GM19397 (cell line): Measurements from ENCODE around the gene SLC25A42.
"Not testable (repeated sequence)": the region's sequence is repeated elsewhere in the genome, so short reads cannot be mapped to it uniquely, and the experiment has no call there.

Experiments
- ATAC-seq: cut with Tn5 transposase; IDR thresholded peaks from one replicate; pipeline ENCODE4 v1.9.1; 2021; ENCODE audit warnings: mild to moderate bottlenecking, moderate library complexity; ENCODE audit not compliant: unreplicated experiment

SLC25A42 gene

DNA sequence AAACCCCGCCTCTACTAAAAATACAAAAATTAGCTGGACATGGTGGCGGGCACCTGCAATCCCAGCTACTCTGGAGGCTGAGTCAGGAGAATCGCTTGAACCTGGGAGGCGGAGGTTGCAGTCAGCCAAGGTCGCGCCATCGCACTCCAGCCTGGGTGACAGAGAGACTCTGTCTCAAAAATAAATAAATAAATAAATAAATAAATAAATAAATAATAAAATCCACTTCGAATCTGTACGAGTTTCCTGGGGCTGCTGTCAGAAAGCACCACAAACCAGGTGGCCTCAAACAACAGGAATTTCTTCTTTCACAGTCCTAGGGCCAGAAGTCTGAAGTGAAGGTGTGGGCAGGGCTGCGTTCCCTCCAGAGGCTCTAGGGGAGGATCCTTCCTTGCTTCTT is 38.8 kb downstream of the SLC25A42 start:
- ATAC-seq = not testable (repeated sequence)

DNA sequence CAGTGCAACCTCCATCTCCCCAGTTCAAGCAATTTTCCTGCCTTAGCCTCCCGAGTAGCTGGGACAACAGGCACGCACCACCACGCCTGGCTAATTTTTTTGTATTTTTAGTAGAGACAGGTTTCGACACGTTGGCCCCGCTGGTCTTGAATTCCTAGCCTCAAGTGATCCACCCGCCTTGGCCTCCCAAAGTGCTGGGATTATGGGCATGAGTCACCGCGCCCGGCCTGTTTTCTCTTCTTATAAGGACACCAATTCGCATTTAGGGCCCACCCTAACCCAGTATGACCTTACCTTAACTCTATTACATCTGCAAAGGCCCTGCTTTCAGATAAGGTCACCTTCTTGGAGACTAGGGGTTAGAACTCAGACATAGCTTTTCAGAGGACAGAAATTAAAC is 39.4 kb downstream of the SLC25A42 start:
- ATAC-seq = no peak

DNA sequence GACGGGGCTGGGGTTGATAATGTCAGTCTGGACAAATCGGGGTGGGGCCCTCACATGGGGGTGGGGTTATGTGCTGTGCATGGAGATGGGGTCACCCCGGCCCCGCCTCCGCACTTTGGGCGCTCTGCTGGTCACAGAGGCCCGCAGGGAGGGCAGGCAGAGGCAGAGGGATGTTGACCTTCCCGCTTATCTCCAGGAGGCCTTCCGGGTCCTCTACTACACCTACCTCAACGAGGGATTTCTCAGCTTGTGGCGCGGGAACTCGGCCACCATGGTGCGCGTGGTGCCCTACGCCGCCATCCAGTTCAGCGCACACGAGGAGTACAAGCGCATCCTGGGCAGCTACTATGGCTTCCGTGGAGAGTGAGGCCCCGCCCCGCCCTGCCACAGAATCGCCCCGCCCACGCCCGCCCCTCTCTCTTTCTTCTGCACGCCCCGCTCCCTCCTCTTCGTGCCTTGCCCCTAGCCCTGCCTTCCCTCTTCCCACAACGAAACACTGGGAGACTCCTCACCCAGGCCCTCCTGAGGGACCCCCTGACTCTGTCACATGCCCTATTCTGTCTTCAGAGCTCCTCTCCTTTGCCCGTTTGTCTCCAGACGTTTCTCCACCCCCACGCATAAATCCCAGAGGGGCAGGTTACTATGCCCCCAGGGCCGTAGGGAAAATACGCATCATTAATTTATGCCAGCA is 41.7 kb downstream of the SLC25A42 start:
- ATAC-seq = no peak

DNA sequence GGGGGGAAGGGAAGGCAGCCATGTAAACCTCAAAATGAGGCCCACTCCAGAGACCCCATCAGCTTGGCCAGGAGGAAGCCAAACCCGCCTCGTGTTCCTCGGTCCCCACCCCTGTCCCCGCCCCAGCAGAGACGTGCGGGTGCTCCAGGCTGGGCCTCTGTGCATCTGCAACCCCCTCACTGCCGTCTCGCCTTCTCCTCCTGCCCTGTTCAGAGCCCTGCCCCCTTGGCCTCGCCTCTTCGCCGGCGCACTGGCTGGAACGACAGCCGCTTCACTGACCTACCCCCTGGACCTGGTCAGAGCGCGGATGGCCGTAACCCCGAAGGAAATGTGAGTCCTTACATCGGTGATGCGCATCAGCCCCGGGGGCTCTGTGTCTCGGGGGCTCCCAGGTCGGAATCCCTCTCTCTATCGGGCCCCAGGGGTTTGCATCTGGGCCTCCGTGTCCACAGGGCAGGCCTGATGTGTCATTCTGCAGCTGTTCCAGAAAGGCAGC is 42.3 kb downstream of the SLC25A42 start:
- no peak for ATAC-seq

DNA sequence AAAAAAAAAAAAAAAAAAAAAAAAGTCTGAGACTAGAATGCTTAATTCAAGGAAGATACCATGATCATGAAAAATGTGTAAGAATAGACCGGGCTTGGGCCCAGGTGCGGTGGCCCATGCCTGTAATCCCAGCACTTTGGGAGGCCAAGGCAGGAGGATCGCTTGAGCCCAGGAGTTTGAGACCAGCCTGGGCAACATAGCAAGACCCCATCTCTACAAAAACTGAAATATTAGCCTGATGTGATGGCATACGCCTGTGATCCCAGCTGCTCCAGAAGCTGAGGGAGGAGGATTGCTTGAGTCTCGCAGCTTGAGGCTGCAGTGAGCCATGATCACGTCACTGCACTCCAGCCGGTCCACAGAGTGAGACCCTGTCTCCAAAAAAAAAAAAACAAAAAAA is 43.1 kb downstream of the SLC25A42 start:
- ATAC-seq = not testable (repeated sequence)

DNA sequence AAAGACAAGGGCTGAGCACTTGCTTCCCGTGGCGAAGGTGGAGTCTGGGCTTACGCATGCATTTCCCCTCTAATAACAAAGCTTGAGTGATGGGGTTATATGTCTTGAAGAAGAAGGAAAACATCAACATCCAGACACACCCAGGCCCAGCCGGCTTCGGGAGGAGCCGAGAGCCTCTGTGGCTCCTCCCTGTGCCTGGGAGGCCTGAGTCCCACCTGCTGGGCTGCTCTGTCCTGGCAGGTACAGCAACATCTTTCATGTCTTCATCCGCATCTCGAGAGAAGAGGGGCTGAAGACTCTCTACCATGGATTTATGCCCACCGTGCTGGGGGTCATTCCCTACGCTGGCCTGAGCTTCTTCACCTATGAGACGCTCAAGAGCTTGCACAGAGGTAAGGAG is 43.9 kb downstream of the SLC25A42 start:
- ATAC-seq = no peak

DNA sequence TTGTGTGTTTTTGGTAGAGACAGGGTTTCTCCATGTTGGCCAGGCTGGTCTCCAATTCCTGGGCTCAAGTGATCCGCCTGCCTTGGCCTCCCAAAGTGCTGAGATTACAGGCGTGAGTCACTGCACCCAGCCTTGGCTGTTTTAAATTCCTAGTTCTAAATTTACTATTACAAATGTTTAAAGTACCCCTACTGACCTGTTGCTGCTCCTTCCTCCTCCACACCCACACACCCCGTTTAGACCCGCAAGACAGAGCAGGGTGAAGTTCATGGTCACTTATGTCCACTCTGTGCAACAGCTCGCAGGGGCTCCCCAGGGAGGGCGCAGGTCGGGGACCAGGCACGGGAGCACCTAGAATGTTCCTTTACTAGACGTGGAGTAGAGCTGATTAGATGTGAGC is 45.8 kb downstream of the SLC25A42 start:
- ATAC-seq = no peak

DNA sequence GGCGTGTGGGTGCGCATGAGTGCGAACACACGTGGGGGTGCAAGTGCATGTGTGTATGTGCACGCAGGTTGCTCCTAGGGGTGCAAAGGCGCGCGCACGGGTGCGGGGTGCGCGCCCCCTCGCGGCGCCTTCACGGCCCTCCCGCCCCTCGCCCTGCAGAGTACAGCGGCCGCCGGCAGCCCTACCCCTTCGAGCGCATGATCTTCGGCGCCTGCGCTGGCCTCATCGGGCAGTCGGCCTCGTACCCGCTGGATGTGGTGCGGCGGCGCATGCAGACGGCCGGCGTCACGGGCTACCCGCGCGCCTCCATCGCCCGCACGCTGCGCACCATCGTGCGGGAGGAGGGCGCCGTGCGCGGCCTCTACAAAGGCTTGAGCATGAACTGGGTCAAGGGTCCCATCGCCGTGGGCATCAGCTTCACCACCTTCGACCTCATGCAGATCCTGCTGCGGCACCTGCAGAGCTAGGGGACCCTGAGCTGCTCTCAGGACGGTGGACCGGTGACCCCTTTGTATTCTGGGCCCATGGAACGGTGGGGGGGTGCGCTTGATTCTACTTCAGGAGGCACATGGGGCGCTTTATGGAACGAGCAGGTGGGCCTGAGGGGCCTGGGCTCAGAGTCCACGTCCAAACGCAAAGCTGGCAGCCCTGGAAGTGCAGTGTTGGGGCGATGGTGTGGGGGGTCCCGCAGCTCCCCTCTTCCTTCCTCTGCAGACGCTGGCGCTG is 46.8 kb downstream of the SLC25A42 start:
- no peak for ATAC-seq

DNA sequence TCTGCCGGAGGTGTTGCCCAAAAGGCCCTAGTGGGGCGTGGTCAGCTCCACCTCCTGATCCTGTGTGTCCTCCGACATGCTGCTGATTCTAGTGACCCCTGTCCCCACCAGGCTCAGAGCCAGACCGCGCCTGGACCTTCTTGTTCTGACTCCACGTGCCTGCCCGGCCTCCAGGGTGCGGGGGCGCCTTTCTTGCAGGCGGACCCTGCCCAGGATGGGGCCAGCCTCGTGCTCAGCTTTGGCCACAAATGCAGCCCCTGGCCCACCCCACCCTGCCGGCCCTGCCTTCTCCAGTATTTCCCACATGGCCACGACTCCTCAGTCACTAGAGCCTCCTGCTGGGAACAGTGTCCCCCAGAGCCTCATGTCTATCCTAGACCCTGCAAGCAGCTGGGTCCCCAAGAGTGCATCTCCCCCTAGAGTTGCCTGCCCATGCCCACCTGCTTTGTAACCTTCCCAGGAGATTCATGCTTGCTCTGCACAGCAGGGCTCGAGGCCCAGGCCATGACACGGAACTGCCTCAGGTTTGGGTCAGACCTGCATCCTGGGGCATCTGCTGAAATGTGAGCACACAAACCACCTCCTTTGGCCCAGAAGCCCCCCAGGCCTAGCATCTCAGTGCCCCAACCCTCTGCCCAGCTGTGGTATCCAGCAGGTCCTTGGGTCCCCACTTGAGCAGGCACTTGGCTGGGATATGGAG is 47.5 kb downstream of the SLC25A42 start:
- no peak for ATAC-seq

DNA sequence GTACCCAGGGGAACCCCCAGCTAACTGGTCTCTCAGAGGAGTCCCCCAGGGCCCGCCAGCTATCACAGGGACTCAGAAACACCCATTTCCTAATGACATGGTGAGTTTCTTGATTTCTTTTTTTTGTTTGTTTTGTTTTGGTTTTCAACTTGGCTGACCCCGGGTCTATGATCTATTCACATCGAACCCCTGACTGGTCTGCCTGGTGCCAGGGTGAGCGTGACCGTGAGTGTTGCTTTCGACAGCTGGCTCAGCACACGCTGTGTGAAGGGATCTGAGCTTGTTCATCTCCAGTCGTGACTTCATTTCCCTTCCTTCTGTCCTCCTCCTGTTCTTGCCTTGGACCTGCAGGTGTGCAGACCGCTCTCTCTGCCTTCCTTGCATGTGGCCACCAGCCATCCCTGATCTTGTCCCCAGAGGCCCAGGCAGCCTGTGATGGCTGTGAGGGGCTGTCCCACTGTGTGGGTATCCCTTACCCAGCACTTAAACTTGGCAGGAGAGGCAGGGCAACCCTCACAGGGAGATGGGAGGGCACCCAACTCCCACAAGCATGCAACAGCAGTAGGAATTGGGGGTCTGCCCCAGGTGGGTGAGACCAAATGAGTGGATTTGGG is 48.3 kb downstream of the SLC25A42 start:
- ATAC-seq = no peak

DNA sequence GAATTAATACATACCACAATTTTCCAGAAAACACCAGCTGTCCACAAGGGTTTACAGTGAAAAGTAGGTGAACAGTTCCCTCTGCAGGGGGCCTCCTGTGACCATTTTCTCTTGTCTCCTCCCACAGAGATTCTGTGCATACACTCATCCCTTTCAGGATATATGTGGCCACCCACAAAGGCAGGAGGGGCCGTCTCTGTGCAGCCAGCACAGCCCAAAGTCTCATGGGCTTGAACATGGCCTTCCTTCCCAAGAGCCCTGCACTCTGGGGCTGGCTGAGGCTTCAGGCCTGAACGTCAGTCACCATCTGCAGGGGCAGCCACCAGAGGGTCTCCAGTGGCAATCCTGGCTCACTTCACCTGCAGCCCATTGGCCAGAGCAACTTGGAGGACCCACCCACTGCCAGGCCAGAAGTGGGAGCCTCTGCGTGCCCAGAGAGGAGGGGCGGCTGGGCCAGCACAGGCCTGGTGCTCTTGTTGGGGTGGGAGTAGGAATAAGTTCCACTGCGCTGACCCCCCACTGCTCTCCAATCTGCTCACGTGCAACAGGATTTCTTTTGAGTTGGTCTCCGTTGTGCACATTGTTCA is 49.3 kb downstream of the SLC25A42 start:
- ATAC-seq = no peak

DNA sequence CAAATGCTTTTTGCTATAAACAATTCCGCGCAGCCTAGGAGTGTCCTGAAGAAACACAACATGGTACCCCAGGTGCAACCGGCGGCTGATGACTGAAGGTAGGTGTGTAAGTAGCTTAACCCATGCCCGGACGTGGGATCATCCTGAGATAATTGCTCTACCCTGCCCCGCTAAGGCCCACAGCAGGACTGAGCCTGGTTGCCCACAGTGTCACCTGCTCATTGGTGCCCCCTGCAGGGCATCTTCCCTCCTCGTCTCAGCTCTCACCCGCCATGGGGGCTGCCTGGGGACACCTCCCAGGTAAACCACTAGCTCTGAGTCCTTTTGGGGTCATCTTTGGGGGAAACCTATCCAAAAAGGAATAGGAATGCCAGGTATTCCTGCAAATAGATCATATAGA is 52.2 kb downstream of the SLC25A42 start:
- no peak for ATAC-seq

DNA sequence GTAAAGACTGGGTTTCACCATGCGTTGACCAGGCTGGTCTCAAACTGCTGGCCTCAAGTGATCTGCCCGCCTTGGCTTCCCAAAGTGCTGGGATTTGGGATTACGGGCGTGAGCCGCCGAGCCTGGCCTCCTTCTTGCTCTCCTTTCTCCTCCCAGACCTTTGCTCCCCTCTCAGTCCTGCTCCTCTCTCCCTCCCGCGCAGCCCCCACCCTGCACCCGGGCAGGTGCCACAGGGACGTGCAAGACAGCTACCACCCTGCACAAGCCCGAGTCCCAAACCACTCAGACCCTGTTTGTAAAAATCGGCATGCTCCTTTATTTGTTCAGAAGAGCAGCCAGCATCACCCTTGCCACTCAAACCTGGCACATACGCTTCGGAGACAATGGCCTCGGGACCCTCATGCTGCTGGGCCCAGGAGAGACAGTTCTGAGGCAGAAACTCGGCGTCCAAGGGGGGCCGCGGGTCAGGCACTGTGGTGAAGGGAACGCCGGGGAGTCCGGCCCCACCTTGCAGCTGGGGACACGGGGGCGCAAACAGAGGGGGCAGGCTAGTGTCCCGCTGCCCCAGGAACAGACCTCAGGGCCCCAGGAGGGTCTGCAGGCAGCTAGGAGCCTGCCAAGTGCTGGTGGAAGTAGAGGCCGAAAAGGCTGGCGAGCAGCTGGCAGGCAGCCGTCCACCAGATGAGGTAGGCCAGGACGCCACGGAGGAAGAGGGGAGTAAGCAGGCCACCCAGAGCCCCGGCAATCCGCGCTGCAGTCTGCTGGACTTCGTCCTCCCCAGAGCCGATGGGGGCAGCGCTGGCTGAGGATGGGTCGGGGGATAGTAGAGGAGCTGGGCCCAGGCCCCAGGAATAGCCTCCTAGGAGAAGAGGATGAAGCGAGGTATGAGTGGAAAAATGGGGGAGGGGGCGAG is 55.8 kb downstream of the SLC25A42 start:
- no peak for ATAC-seq

DNA sequence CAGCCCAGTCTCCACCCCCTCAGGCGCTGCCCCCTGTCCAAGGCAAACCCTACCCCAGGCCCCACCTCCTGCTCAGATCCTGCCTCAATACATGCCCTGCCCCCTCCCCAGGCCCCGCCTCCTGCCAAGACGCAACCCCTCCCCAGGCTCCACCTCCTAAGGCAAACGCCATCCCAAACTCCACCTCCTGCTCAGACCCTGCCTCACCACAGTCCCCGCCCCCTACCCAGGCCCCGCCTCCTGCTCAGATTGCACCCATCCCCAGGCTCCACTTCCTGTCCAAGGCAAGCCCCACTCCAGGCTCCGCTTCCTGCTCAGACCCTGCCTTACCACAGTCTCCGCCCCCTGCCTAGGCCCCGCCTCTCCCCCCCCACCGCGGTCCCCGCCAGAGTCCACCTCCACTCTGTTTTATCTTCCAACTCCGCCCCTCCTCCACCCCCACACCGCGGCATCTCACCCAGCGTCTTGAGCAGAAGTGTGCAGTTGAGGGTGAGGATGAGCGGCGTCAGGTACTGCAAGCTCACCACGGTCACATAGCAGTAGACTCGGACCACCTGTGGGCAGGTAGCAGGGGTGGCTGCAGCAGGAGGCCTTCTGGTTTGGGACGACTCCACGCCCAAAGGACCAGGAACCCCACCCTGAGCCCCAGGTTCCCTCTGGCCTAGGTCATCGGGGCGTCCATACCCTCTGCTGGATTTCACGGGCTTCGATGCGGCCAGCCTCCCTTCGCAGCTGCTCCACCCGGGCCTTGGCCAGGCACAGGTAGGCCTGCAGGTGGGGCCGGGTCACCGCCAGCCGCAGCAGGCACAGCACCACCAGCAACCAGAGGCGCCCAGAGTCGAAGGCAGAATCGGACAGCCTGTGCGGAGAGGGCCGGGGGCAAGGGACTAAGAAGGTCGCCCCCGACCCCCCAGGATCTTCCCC is 56.8 kb downstream of the SLC25A42 start:
- ATAC-seq = no peak

DNA sequence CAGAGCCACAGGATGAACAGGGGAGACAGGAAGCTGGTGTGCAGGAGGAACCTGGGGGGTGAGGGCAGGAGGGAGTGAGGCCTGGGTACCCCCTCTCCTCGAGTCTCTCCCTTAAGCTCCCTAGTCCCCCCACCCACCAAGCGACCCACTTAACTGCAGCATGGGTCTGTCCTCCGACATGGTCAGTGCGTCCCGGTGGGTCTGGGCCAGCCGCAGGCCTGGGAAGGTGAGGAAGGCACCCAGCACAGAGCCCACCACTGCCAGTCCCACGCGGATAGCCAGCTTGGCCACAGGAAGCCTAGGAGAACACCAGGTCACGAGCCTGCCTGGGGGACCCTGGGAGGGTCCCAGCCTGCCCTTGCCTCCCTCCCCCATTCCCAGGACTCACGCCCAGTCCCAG is 57.6 kb downstream of the SLC25A42 start:
- no peak for ATAC-seq

DNA sequence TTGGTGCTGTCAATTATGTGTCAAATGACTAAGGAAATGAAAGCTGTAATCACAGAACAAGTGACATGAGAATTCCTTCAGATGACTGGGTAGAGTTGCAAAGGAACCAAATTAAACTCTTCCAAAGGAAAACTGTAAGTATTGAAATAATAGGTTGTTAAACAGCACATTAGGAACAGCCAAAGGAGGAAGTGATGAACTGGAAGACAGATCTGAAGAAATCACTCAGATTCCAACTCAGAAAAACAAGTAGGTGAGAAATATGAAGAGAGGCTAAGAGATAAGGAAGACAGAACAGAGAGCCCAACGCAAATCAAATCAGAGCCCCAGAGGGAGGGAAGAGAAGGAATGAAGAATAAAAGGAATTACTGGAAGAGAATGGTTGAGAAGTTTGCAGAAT is 59.1 kb downstream of the SLC25A42 start:
- ATAC-seq = no peak

DNA sequence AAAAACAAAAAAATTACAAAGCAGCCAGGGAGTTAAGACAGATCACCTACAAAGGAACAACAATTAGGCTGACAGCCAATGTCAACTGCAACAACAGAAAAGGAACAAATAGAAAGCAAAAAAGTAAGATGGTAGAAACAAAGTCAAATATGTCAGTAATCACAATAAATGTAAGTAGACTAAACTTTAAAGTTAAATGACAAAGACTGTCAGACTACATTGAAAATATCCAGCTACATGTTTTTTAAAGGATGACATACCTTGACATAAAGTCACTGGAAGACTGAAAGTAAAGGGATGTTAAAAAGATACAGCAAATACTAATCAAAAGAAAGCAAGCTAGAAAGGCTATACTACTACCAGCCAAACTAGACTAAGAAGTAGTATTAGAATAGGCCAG is 59.6 kb downstream of the SLC25A42 start:
- no peak for ATAC-seq

DNA sequence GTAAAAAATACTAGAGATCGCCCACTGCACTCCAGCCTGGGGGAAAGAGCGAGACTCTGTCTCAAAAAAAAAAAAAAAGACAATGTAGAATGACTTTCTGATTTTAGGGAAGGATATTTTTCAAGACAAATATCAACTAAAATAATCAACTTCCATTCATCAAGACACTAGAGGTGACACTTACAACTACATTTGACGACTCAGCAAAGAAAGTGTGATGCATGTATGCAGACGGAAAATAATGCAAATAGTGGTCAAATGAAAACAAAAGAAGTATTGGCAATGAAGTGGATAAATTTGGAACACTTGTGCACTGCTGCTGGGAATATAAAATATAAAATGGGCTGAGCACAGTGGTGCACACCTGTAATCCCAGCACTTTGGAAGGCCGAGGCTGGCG is 62.3 kb downstream of the SLC25A42 start:
- ATAC-seq = no peak

DNA sequence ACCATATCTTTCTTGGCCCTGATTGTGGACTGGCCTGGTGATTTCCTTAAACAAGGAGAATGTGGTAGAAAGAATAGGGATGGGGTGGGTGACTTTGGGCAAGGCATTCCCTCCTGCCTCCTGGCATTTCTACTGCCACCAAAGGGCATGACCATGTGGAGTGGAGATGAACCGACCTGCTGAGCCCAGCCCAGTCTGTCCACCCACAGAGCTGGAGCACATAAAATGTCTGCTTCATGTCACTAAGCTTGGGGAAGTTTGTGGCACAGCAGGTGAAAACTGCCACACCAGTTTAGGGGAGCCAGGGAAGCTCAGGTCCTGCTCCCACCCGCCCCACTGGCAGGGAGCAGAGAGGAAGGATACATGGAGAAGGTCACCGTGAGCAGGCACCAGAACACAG is 68.2 kb downstream of the SLC25A42 start:
- ATAC-seq = no peak
